Activated naive CD8-positive, alpha-beta T cell (primary cell): ENCODE data around the gene PDE4B.

ENCODE experiments used
- H3K27ac Mint-ChIP-seq: one replicate; pipeline ENCODE4 v1.8.0; 2021; ENCODE audit warnings: mixed read lengths
- H3K27me3 Mint-ChIP-seq: one replicate; pipeline ENCODE4 v1.8.0; 2021; ENCODE audit warnings: mixed read lengths
- H3K36me3 Mint-ChIP-seq: one replicate; pipeline ENCODE4 v1.8.0; 2021; ENCODE audit warnings: mixed read lengths
- H3K4me1 Mint-ChIP-seq: one replicate; pipeline ENCODE4 v1.8.0; 2021; ENCODE audit warnings: low read depth, mixed read lengths
- H3K4me3 Mint-ChIP-seq: one replicate; pipeline ENCODE4 v1.8.0; 2021; ENCODE audit warnings: mild to moderate bottlenecking, mixed read lengths
- H3K9me3 Mint-ChIP-seq: one replicate; pipeline ENCODE4 v1.8.0; 2021; ENCODE audit warnings: low read depth, mixed read lengths

The PDE4B gene

DNA sequence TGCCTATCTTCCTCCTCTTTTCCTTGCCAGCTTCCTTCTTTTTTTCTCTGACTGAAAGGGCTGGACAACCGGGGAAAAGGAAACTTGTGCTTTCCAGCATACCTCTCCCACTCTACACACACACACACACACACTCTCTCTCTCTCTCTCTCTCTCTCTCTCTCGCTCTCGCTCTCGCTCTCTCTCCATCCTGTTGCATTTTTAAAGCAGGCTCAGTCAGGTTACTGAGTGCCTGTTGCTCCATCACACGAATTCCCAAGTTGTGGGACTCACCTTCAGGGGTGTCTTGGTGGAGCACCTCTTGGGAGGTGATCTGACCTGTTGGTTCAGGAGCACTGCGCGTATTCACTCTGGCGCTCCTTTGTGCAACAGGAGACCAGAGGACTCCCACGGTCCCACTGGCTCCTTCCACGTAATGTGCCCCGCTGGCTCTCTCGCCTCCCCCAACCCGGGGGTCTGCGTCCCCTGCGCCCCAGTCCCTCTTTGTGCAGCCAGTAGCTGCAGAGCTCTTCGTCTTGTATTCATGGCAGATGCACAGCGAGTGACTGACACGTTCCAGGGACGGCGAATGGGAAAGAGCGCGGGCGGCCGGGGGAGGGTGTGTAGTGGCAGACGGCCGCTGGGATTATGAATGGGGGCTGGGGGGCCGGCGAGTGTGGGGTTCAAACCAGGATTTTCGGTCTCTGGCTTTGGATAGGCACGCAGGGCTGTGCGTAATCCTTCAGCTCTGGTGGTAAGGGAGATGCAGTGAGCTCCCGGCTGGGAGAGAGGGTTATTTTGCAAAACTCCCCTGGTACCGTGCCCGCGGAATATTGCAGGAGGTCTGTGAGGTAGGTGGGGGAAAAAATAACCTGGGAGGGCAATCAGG, 660 bp upstream of the PDE4B start:
- Mint-ChIP-seq H3K4me3 (no peak overlapping the region), H3K27ac (no peak overlapping the region), H3K27me3 (peaks cover 17% of the 10 kb centered on the region), H3K36me3 (no peaks in the 10 kb centered on the region), H3K4me1 (no peaks in the 10 kb centered on the region), H3K9me3 (peaks cover 13% of the 10 kb centered on the region)

- no peaks in the 10 kb centered on the region for H3K36me3 Mint-ChIP-seq
- peaks cover 17% of the 10 kb centered on the region for H3K27me3 Mint-ChIP-seq
- no peak overlapping the region for H3K4me3 Mint-ChIP-seq
Measured at GRCh38 chr1:65793359-65793732, 651 bp downstream of the PDE4B start.

GRCh38 chr1:65795311-65795710, 2.6 kb downstream of the PDE4B start:
- H3K36me3 Mint-ChIP-seq, result no peaks in the 10 kb centered on the region
- peaks cover 17% of the 10 kb centered on the region for H3K27me3 Mint-ChIP-seq
- no peak overlapping the region for H3K27ac Mint-ChIP-seq
- peaks cover 2% of the 10 kb centered on the region for H3K9me3 Mint-ChIP-seq
- no peak overlapping the region for H3K4me3 Mint-ChIP-seq
- H3K4me1 Mint-ChIP-seq, result no peaks in the 10 kb centered on the region

More at GRCh38 chr1:65793359-65793732, 651 bp downstream of the PDE4B start:
- Mint-ChIP-seq H3K27ac (no peak overlapping the region), H3K4me1 (no peaks in the 10 kb centered on the region), H3K9me3 (peaks cover 13% of the 10 kb centered on the region)

- H3K27me3 Mint-ChIP-seq, result peaks cover 6% of the 10 kb centered on the region
- H3K4me1 Mint-ChIP-seq, result no peaks in the 10 kb centered on the region
- H3K27ac Mint-ChIP-seq, result no peak overlapping the region
- H3K9me3 Mint-ChIP-seq, result no peaks in the 10 kb centered on the region
- no peaks in the 10 kb centered on the region for H3K36me3 Mint-ChIP-seq
- H3K4me3 Mint-ChIP-seq, result no peak overlapping the region
Measured at GRCh38 chr1:65799601-65800000, 6.9 kb downstream of the PDE4B start.

DNA sequence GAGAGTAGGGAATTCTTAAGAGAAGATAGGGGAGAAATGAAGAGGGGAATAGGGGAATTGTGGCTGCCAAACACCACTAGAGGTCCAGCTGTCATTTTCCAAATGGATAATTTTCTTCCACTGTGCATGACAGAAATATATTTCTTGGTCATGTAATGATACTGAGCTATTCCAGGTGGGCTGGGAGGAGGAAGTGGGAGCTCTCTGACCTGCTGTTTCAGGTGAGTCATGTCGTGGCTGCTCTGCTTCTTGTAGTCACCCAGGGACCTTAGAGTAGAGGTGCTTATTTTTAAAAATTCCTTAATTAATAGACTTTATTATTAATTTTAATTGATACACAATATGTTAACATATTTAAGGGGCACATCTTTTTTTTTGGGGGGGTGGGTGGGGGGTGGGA, 11.9 kb downstream of the PDE4B start:
- Mint-ChIP-seq H3K4me1 (no peaks in the 10 kb centered on the region), H3K27ac (no peak overlapping the region), H3K36me3 (peaks cover 2% of the 10 kb centered on the region), H3K27me3 (peaks cover 17% of the 10 kb centered on the region), H3K4me3 (no peak overlapping the region), H3K9me3 (no peaks in the 10 kb centered on the region)

DNA sequence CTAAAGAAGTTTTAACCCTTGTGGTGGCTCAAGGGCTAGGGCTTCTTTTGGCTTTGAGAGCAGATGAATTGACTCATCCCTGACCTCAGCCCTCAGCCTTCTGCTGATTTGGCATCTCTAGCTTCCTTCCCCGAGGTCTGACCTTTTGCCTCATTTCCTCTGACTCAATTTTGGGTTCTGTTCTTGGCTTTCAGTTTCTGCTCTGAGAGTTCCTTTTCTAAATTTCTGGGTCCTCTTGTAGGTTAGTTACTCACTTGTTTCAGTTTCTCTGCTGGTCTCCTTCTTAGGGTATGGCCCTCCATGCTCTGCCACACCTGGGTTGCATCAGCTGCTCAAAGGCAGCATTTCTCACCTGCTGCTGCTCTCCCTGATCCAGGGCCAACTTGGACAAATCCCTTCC, 19.4 kb downstream of the PDE4B start:
- Mint-ChIP-seq H3K4me3 (no peak overlapping the region), H3K36me3 (peaks cover 2% of the 10 kb centered on the region), H3K4me1 (peaks cover 12% of the 10 kb centered on the region), H3K27me3 (peaks cover 16% of the 10 kb centered on the region), H3K9me3 (no peaks in the 10 kb centered on the region), H3K27ac (peak overlapping the region; percentile 54)

- Mint-ChIP-seq H3K27ac (no peak overlapping the region), H3K27me3 (peaks cover 7% of the 10 kb centered on the region), H3K36me3 (no peaks in the 10 kb centered on the region), H3K9me3 (no peaks in the 10 kb centered on the region), H3K4me3 (no peak overlapping the region), H3K4me1 (peaks cover 12% of the 10 kb centered on the region)
Measured at GRCh38 chr1:65813956-65814355, 21.3 kb downstream of the PDE4B start.

DNA sequence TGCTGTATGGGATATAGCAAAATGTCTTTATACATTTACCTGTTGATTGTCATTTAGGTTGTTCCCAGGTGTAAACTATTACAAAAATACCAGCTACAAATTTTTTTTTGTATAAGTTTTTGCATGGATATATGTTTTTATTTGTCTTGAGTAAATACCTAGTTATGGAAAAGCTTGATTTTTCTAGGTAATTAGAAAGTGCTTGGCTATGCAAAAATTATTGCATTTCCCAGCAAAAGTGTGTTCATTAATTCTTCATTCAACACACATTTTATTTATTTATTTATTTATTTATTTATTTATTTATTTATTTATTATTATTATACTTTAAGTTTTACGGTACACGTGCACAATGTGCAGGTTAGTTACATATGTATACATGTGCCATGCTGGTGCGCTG, 22.1 kb downstream of the PDE4B start:
- H3K36me3 Mint-ChIP-seq, result no peaks in the 10 kb centered on the region
- peaks cover 7% of the 10 kb centered on the region for H3K27me3 Mint-ChIP-seq
- peaks cover 12% of the 10 kb centered on the region for H3K4me1 Mint-ChIP-seq
- H3K27ac Mint-ChIP-seq, result no peak overlapping the region
- H3K4me3 Mint-ChIP-seq, result no peak overlapping the region
- H3K9me3 Mint-ChIP-seq, result peaks cover 2% of the 10 kb centered on the region

GRCh38 chr1:65817891-65818290, 25.2 kb downstream of the PDE4B start:
- no peaks in the 10 kb centered on the region for H3K36me3 Mint-ChIP-seq
- peaks cover 7% of the 10 kb centered on the region for H3K27me3 Mint-ChIP-seq
- H3K9me3 Mint-ChIP-seq, result peaks cover 4% of the 10 kb centered on the region
- no peak overlapping the region for H3K4me3 Mint-ChIP-seq
- peaks cover 2% of the 10 kb centered on the region for H3K4me1 Mint-ChIP-seq
- H3K27ac Mint-ChIP-seq, result no peak overlapping the region

GRCh38 chr1:65818966-65819365, 26.3 kb downstream of the PDE4B start:
- Mint-ChIP-seq H3K27ac (no peak overlapping the region), H3K36me3 (no peaks in the 10 kb centered on the region), H3K4me3 (no peak overlapping the region), H3K9me3 (peaks cover 4% of the 10 kb centered on the region), H3K4me1 (no peaks in the 10 kb centered on the region), H3K27me3 (peaks cover 13% of the 10 kb centered on the region)

- no peak overlapping the region for H3K4me3 Mint-ChIP-seq
- no peaks in the 10 kb centered on the region for H3K4me1 Mint-ChIP-seq
- H3K9me3 Mint-ChIP-seq, result peaks cover 4% of the 10 kb centered on the region
- peaks cover 18% of the 10 kb centered on the region for H3K27me3 Mint-ChIP-seq
- no peak overlapping the region for H3K27ac Mint-ChIP-seq
- H3K36me3 Mint-ChIP-seq, result no peaks in the 10 kb centered on the region
Measured at GRCh38 chr1:65820983-65821382, 28.3 kb downstream of the PDE4B start.

- H3K4me1 Mint-ChIP-seq, result no peaks in the 10 kb centered on the region
- H3K36me3 Mint-ChIP-seq, result no peaks in the 10 kb centered on the region
- H3K4me3 Mint-ChIP-seq, result no peak overlapping the region
- peaks cover 19% of the 10 kb centered on the region for H3K27me3 Mint-ChIP-seq
- peaks cover 4% of the 10 kb centered on the region for H3K9me3 Mint-ChIP-seq
- H3K27ac Mint-ChIP-seq, result no peak overlapping the region
Measured at GRCh38 chr1:65821386-65821785, 28.7 kb downstream of the PDE4B start.

GRCh38 chr1:65824103-65824502, 31.4 kb downstream of the PDE4B start:
- H3K36me3 Mint-ChIP-seq, result no peaks in the 10 kb centered on the region
- H3K27ac Mint-ChIP-seq, result no peak overlapping the region
- no peak overlapping the region for H3K4me3 Mint-ChIP-seq
- peaks cover 19% of the 10 kb centered on the region for H3K27me3 Mint-ChIP-seq
- H3K4me1 Mint-ChIP-seq, result no peaks in the 10 kb centered on the region
- H3K9me3 Mint-ChIP-seq, result peaks cover 4% of the 10 kb centered on the region

- Mint-ChIP-seq H3K4me3 (no peak overlapping the region), H3K9me3 (no peaks in the 10 kb centered on the region), H3K27ac (no peak overlapping the region), H3K4me1 (no peaks in the 10 kb centered on the region), H3K27me3 (peaks cover 19% of the 10 kb centered on the region), H3K36me3 (no peaks in the 10 kb centered on the region)
Measured at GRCh38 chr1:65825741-65826140, 33.0 kb downstream of the PDE4B start.

GRCh38 chr1:65826782-65827181, 34.1 kb downstream of the PDE4B start:
- Mint-ChIP-seq H3K27ac (no peak overlapping the region), H3K36me3 (no peaks in the 10 kb centered on the region), H3K9me3 (no peaks in the 10 kb centered on the region), H3K4me1 (no peaks in the 10 kb centered on the region), H3K4me3 (no peak overlapping the region), H3K27me3 (peaks cover 18% of the 10 kb centered on the region)

DNA sequence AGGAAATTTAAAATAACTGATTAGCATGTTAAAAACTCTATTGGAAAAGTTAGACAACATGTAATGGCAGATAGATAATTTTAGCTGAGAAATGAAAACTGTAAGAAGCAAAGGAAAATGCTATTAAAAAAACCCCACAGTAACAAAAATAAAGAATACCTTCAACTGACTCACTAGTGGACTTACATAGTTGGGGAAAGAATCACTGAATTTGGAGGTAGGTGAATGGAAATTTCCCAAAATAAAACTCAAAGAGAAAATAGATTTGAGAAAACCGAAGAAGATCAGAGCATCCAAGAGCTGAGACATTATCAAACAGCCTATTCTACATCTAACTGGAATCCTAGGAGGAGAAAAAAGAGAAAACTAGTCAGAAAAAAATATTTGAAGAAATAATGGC, 34.7 kb downstream of the PDE4B start:
- peaks cover 18% of the 10 kb centered on the region for H3K27me3 Mint-ChIP-seq

More for the DNA sequence above, 34.7 kb downstream of the PDE4B start:
- H3K9me3 Mint-ChIP-seq, result no peaks in the 10 kb centered on the region
- no peaks in the 10 kb centered on the region for H3K36me3 Mint-ChIP-seq
- H3K4me3 Mint-ChIP-seq, result no peak overlapping the region
- H3K4me1 Mint-ChIP-seq, result no peaks in the 10 kb centered on the region
- no peak overlapping the region for H3K27ac Mint-ChIP-seq
